HG03064 (cell line): ENCODE results near the gene KLHL11.

Experiments used
- ATAC-seq: cut with Tn5 transposase; IDR thresholded peaks from one replicate; pipeline ENCODE4 v1.9.1; 2021; ENCODE audit warnings: low read depth; ENCODE audit not compliant: unreplicated experiment

The KLHL11 gene

DNA sequence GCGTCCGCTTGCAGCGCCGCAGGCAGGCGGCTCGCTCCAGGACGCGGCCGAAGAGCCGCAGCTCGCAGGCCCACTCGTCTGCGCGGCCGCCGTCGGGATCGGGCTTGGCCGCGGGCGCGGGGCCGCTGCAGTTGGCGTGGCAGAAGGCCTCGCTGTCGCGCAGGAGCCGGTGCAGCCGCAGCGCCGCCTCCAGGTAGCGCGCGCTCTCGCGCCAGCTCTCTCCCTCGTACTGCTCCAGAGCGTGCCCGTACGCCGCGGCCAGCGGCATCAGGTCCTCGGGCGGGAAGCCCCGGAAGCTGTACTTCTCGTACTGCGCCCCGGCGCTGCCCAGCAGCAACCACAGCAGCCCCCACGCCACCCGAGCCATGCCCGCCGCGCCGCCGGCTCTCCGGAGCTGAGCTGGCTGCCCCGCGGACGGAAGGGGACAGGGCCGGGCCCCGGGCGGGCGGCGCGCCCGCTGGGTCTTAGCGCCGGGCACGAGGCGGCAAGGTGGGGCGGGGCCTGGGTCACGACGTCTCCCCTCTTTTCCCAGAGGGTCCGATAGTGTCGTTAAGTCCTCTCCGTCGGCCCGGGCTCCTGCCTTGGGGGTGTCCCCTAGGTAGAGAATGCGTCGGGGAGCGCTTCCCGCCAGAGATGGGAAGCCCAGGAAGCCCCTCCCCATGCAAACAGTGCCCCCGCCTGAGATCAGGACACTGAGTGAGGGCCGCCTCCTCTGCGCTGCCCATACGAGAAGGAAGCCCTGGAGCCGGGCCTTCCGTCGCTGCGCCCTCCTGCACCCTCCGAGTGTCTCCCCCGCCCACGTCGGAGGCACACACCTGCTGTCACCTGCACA lies 53.5 kb downstream of the KLHL11 start, which contains the start of gene P3H4:
P3H4 (minus strand) TSS at position 401 of the 832 bp plus-strand sequence; CDS start at position 367, 34 bp downstream.
- ATAC-seq = no peak

DNA sequence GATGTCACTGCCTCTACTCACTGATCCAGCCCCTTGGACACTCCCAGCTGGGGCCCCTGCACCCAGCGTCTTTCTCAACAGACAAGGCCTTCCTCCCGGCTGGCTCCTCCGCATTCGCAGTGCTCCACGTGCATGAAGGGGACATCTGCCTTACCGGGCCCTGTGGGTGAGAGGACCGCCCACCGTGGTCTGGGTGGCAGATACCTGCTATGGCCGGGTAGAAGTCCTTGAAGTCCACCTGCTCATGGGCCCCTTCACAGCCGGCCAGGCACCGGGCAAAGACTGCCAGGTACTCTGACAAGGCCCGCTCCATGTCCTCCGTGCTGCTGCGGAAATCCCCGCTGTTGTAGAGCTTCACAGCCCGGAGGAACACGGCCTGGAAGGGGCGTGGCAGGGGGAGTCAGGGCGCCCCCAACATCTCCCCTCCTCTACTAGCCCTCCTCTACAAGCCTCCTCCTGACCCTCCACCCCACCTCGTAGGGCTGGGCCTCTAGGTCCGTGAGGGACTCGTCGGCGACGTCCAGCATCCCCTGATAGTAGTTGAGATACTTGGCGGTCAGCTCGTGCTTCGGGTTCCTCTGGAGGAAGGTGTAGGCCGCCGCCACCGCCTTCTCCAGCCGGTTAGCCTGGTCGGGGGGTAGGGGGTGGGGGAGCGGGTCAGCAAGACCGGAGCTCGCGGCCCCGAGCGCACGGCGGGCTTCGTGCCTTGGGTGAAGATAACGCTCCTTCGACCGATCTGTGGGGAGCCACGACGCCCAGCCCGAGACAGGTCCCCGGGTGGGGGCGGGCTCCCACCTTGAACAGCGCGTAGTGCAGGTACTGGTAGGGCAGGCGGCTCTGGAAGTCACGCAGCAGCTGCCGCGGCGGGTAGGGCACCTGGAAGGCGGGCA lies 54.3 kb downstream of the KLHL11 start:
- ATAC-seq = no peak

DNA sequence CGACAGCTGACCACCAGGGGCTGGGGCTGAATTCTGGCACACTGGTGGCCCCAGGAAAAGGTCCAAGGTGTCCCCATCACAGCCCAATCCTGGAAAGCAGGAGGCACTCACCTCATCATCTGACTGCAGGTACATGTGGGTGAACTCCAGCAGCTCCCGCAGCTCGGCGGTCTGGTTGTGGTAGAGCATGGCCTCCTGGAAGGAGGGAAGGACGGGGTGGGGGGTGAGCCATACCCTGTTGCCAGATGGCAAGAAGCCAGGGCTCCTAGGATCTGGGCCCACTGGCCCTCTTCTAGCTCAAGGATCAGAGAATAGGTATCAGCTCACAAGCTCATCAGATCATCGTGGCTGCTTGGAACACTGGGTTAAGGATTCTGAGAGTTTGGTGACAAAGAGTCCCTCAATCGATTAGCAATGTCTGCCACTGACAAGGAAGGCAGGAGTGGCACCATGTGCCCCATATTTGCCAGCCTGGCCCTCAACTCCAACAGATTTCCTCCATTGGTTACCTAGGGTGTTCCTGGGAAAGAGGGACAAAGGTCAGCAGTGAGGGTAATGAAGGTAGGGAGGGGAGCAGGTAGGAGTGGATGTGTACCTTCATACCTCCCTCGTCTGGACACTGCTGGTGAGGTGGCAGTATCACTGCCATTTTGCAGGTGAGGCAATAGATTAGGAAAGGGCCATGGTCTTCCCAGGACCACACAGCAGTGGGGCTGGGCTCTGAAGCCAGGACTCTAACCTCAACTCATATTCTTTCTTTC lies 58.4 kb downstream of the KLHL11 start:
- ATAC-seq = no peak
